ENCODE measurements around the gene ADAMTS15.

GRCh38 chr11:130437848-130438247 is 10.6 kb upstream of the ADAMTS15 start:
- TF ChIP-seq POLR2AphosphoS5 (IDR thresholded peaks at IDR 0.05) = no peak
- TF ChIP-seq CTCF (IDR thresholded peaks at IDR 0.05) = no peak
- TF ChIP-seq POLR2A (IDR thresholded peaks at IDR 0.05) = no peak
